HG02623 (cell line): Measurements from ENCODE around the gene ZNF846.
"Not testable (repeated sequence)": the region's sequence is repeated elsewhere in the genome, so short reads cannot be mapped to it uniquely, and the experiment has no call there.

Experiments used
- ATAC-seq: cut with Tn5 transposase; IDR thresholded peaks from one replicate; pipeline ENCODE4 v1.9.1; 2021; ENCODE audit warnings: moderate library complexity; ENCODE audit not compliant: unreplicated experiment

ZNF846 gene

GRCh38 chr19:9785367-9786331 is 17.1 kb upstream of the ZNF846 start:
- peak; percentile 63 for ATAC-seq

GRCh38 chr19:9784163-9784496 is 15.6 kb upstream of the ZNF846 start:
- not testable (repeated sequence) for ATAC-seq

GRCh38 chr19:9782338-9782737 is 13.8 kb upstream of the ZNF846 start:
- ATAC-seq, result no peak

GRCh38 chr19:9757544-9758501 is 10.7 kb downstream of the ZNF846 start:
- ATAC-seq, result no peak

DNA sequence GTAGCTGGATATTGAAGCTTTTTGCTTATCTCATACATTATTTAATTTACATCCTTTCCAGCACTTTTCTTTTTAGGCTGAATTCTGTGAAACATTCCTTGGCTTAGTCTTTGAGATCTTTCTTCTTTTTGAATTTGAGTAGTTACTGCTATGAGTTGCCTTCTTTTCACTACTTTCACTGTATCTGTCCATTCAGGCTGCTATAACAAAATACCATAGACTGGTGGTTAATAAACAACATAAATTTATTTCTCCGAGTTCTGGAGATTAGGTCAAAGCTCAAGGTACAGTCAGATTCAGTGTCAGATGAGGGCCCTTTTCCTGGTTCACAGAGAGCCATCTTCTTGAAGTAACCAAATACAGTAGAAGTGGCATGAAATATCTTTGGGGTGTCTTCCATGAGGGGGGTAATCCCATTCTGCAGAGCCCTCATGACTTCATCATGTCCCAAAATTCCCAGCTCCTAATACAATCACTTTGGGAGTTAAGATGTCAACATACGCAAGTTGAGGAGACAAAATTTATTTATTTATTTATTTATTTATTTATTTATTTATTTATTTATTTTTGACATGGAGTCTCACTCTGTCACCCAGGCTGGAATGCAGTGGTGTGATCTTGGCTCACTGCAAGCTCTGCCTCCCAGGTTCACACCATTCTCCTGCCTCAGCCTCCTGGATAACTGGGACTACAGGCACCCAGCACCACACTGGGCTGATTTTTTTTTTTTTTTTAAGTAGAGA is 15.7 kb downstream of the ZNF846 start:
- no peak for ATAC-seq

GRCh38 chr19:9751446-9751845 is 17.1 kb downstream of the ZNF846 start:
- ATAC-seq, result no peak

GRCh38 chr19:9741476-9742171 is 26.9 kb downstream of the ZNF846 start:
- ATAC-seq, result no peak

DNA sequence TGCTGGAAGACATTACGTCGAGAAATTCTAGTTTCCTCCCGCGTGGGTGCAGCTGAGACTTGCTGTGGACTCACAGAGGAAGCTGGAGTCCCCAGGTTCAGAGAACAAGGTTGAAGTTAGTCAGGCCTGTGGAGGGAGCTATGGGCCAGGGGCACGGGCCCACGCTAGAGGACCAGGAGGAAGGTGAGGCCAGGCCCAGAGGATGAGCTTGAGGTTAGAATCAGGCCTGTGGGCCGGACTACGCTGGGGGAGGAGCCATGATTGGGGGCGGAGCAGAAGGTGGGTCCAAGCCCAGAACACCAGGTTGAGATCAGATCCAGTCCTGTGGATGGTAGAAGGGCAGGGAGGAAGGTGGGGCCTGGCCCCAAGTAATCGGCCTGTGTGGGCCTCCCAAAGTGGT is 32.6 kb downstream of the ZNF846 start:
- ATAC-seq, result no peak

DNA sequence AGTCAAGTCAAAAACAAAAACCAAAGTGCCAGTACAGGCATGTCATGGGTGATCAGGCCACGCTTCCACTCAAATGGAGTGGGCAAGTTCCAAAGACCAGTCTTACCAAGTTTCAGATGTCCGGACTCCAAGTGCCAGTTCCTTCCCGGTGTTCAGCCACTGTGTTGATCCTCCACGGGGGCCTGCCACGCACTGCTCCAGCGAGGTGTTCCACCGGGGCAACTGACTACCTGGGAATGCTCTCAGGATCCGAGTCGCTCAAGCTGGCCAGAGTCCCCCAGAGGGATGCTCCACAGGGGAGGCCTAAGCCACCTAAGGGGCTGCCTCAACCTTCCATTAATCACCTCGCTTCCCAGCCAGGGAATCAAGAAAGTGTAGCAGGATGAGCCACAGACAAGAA is 38.5 kb downstream of the ZNF846 start:
- ATAC-seq, result not testable (repeated sequence)

DNA sequence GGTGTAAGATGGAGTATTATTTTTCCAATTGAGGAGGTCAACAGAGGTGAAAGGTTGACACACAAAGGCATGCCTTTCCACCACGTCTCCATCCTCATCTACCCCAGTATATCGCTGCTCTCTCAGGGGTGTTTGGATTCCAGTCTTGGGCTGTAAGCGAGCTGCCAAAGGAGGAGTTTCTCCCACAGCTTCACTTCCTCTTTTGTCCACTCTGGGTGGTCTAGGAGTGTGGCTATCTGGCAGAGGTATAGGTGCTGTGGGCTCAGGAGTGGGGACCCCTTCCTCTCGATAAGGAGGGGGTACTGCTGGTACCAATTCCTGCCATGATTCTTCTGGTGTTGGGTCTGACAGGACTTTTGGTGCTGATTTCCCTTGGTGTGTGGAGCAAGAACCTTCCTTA is 39.4 kb downstream of the ZNF846 start:
- no peak for ATAC-seq

DNA sequence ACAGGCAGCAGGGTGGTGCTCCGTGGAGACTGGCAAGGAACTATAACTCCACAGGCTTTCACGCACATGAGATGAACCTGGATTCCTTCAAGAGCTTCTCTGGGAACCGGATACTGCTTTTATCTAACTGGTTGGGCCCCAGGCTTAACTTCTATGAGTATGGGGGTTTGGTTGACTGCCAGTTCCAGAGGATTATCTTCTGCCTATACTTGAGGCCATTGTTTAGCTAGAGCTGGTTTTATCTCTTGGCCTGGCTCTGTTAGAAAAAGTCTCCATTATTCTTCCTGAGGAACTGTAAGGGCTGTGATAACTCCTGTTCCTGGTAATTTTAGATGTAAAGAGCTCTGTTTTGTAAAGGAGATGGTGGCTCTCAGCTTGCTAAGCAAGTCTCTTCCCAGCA is 40.9 kb downstream of the ZNF846 start:
- no peak for ATAC-seq

DNA sequence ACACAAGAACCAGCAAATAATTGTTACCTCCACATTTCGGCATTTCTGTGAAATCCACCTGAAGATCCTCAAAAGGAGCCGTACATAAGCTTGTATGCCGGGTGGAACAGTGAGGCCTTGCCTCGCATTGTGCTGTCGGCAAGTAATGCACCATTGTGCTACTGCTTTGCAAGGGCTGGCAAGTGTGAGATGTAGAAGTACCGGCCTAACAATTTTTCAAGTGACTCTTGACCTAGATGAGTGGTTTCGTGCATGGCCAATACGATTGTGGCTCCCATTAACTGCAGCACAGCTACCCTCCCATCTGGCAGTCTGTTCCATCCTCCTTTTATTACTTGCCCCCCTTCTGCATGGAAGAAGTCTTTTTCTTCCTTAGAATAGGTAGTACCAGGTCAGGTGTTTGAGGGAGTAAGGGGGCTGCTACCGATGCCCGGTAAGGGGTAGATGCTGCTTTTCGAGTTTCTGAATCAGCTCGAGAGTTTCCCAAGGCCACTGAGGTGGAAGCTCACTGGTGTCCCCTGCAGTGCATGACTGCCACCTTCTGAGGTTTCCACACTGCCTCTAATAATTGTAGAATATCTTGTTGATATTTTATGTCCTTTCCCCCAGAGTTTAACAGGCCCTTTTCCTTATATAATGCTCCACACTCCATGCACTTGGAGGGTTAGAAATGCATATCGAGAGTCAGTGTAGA is 42.9 kb downstream of the ZNF846 start:
- ATAC-seq, result not testable (repeated sequence)

GRCh38 chr19:9724157-9724556 is 44.4 kb downstream of the ZNF846 start:
- no peak for ATAC-seq

DNA sequence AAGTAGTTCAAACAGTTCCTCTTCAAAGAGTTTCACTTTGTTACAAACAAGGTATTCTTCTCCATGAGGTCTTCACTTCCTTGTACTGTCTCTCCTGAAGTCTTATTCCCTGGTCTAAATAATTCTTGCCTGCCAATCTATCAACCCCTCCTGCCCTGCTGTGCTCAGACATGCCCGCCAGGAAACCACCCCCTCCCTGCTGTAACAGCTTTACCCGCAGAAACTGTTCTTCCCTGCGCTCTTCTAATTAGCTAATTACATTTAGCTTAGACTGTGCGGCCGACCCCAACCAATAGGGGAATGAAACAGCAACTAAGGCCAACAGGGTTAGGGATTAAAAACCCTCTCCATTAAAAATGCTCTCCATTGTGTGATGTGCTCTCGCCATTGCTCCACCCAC is 46.7 kb downstream of the ZNF846 start:
- ATAC-seq, result no peak

- no peak for ATAC-seq
These were observed 48.0 kb downstream of the ZNF846 start for GRCh38 chr19:9720541-9720940.

- ATAC-seq, result no peak
These were observed 56.7 kb downstream of the ZNF846 start for GRCh38 chr19:9711815-9712214.

- no peak for ATAC-seq
These were observed 59.2 kb downstream of the ZNF846 start for GRCh38 chr19:9709305-9709704.

DNA sequence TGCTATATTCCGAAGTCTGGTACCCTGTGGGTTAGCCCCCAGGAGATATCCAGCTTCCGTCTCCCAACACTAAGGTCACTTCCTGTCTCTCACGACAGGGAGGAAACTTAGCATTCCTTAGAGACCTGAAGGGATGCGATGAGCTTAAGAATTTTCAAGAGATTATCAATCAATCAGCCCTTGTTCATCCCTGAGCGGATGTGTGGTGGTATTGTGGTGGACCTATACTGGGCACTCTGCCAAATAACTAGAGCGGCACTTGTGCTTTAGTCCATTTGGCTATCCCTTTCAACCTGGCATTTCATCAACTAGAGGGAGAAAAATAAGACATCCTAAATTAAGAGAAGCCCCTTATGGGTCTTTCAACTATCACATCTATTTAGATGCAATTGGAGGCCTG is 62.7 kb downstream of the ZNF846 start:
- ATAC-seq, result no peak

DNA sequence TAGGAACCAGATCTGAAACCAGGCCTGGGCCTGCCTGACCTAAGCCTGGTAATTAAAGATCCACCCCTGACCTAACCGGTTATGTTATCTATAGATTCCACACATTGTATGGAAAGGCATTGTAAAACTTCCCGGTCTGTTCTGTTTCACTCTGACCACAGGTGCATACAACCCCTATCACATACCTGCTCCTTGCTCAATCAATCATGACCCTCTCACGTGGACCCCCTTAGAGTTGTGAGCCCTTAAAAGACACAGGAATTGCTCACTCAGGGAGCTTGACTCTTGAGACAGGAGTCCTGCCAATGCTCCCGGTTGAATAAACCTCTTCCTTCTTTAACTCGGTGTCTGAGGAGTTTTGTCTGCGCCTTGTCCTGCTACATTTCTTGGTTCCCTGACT is 66.4 kb downstream of the ZNF846 start:
- ATAC-seq, result no peak
